MCF 10A (cell line): ENCODE data around the gene TRPM6. TPM values are rescaled to one million over a fixed set of nuclear protein-coding genes. Genes with fewer than 3 reads are reported as not detected.

ENCODE experiments used
- BruUV-seq: library from RNA; stranded (reverse); fragments of 400-500 nt; replicated peaks from 2 replicates; lab custom pipeline; 2021; lab: Mats Ljungman, UMichigan
- CTCF ChIA-PET: fragments of 300-600 bp; sonication (Branson Sonifier 250); formaldehyde crosslinking; extraction: SDS; loops from one replicate; lab custom pipeline; 2021; ENCODE audit warnings: antibody characterized with exemption, inconsistent platforms; lab: Yijun Ruan, JAX
- POLR2A ChIA-PET: fragments of 300-600, 350-650 bp; sonication (Branson Sonifier 250); formaldehyde crosslinking; extraction: SDS; loops from one replicate; lab custom pipeline; 2020; ENCODE audit warnings: antibody characterized with exemption, inconsistent platforms; lab: Yijun Ruan, JAX
- DNase-seq: peaks from one replicate; pipeline ENCODE4 v3.0.0-alpha.2; 2018; ENCODE audit not compliant: unreplicated experiment
- H3K27ac Mint-ChIP-seq: one replicate; pipeline ENCODE4 v1.8.0; 2022; ENCODE audit warnings: mild to moderate bottlenecking, low read depth, mixed read lengths; ENCODE audit not compliant: unreplicated experiment
- H3K27me3 Mint-ChIP-seq: one replicate; pipeline ENCODE4 v1.8.0; 2022; ENCODE audit warnings: mixed read lengths; ENCODE audit not compliant: insufficient read depth, unreplicated experiment
- H3K36me3 Mint-ChIP-seq: one replicate; pipeline ENCODE4 v1.8.0; 2022; ENCODE audit warnings: mild to moderate bottlenecking, moderate library complexity, mixed read lengths; ENCODE audit not compliant: insufficient read depth, unreplicated experiment
- H3K4me1 Mint-ChIP-seq: one replicate; pipeline ENCODE4 v1.8.0; 2022; ENCODE audit warnings: mixed read lengths; ENCODE audit not compliant: insufficient read depth, unreplicated experiment
- H3K4me3 Mint-ChIP-seq: one replicate; pipeline ENCODE4 v1.8.0; 2022; ENCODE audit warnings: mild to moderate bottlenecking, moderate library complexity, mixed read lengths; ENCODE audit not compliant: unreplicated experiment
- H3K9me3 Mint-ChIP-seq: one replicate; pipeline ENCODE4 v1.8.0; 2022; ENCODE audit warnings: mixed read lengths; ENCODE audit not compliant: unreplicated experiment
- CTCF ChIP-seq: fragments of 200-600 bp; IDR thresholded peaks from one replicate; pipeline ENCODE4 v1.8.0; 2022; ENCODE audit warnings: antibody characterized with exemption, mild to moderate bottlenecking; ENCODE audit not compliant: unreplicated experiment
- intact Hi-C: fragments of 100-400 bp; cut with micrococcal nuclease; formaldehyde crosslinking; loops from 2 replicates; pipeline ENCODE4 v1.14.1; 2022
- total RNA-seq: library from RNA; stranded (reverse); gene quantifications from 2 replicates; pipeline ENCODE4 v1.2.3, GENCODE V29; 2022

The TRPM6 gene
- total RNA-seq, 1 experiment from 2014 or later = not detected

- Mint-ChIP-seq H3K27me3 (peaks cover 50% of the 10 kb centered on the region), H3K36me3 (no peaks in the 10 kb centered on the region), H3K4me3 (no peak overlapping the region), H3K4me1 (no peaks in the 10 kb centered on the region), H3K27ac (no peak overlapping the region), H3K9me3 (no peaks in the 10 kb centered on the region)
- CTCF ChIA-PET = interaction anchor here (0.8 to 1.1 kb wide), 2 partner anchors 14 to 15 kb away, joined by 3 to 4 read pairs; no protein-coding TSS in a partner anchor
- no TSS peak for BruUV-seq
- no peak for DNase-seq
- TF ChIP-seq CTCF = no peak
- POLR2A ChIA-PET = no interaction called here
- intact Hi-C loops = no loop called here
These were observed 159.5 kb downstream of the TRPM6 start for GRCh38 chr9:74728176-74728575.

- intact Hi-C loops = no loop called here
- H3K4me1 Mint-ChIP-seq = no peaks in the 10 kb centered on the region
- no peaks in the 10 kb centered on the region for H3K9me3 Mint-ChIP-seq
- H3K27ac Mint-ChIP-seq = no peak overlapping the region
- TF ChIP-seq CTCF = no peak
- no TSS peak for BruUV-seq
- ChIA-PET POLR2A (no interaction called here), CTCF (interaction anchor here (0.6 to 1.2 kb wide), 2 partner anchors 807 to 1526 kb away, joined by 3 to 5 read pairs; no protein-coding TSS in a partner anchor)
- no peak for DNase-seq
- H3K27me3 Mint-ChIP-seq = peaks cover 63% of the 10 kb centered on the region
- H3K36me3 Mint-ChIP-seq = no peaks in the 10 kb centered on the region
- H3K4me3 Mint-ChIP-seq = no peak overlapping the region
These were observed 161.1 kb downstream of the TRPM6 start for GRCh38 chr9:74726581-74726980.

GRCh38 chr9:74724317-74724716 lies 163.4 kb downstream of the TRPM6 start:
- intact Hi-C loops = no loop called here
- no peaks in the 10 kb centered on the region for H3K4me1 Mint-ChIP-seq
- POLR2A ChIA-PET = no interaction called here

More at GRCh38 chr9:74724317-74724716, 163.4 kb downstream of the TRPM6 start:
- no peaks in the 10 kb centered on the region for H3K36me3 Mint-ChIP-seq
- no peak overlapping the region for H3K4me3 Mint-ChIP-seq
- no peaks in the 10 kb centered on the region for H3K9me3 Mint-ChIP-seq
- CTCF ChIA-PET = no interaction called here
- peaks cover 64% of the 10 kb centered on the region for H3K27me3 Mint-ChIP-seq
- H3K27ac Mint-ChIP-seq = no peak overlapping the region
- no peak for DNase-seq
- no TSS peak for BruUV-seq
- no peak for TF ChIP-seq CTCF
